Activated CD4-positive, CD25-positive, alpha-beta regulatory T cell treated with anti-CD3 and anti-CD28 coated beads, Interleukin-2, amount 50 U/mL, for 72 hours (primary cell): ENCODE data around the gene RCSD1.

Experiments
- DNase-seq: peaks from one replicate; pipeline ENCODE4 v3.0.0; 2021

Gene RCSD1

DNA sequence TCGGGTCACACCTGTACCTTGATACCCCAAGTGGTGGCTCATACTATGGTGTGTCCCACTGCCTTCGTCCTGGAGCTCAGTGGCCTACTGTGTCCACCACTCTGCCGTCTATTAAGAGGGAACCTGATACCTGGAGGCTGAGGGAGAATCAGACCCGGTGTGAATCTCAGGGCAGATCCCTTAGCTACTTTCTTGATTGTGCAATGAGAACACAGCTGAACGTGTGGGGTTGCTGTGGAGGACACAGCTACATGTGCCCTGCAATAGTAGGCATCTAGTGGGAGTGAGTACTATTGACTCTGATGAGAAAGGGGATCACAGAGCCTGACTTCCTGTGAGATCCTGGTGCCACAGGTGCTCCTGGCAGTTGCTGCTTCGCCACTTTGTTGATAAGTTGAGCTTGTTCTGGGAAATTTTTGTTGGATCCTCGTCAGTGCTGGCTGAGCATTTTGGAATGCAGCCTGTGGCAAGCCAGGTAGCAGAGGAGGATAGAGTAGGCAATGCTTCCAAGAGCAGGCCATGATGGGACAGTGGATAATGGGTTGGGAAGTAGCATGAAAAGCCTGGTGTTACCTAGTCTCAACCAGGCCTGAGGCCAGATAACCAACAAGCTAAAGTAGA, 63.5 kb downstream of the RCSD1 start:
- DNase-seq, result no peak

DNA sequence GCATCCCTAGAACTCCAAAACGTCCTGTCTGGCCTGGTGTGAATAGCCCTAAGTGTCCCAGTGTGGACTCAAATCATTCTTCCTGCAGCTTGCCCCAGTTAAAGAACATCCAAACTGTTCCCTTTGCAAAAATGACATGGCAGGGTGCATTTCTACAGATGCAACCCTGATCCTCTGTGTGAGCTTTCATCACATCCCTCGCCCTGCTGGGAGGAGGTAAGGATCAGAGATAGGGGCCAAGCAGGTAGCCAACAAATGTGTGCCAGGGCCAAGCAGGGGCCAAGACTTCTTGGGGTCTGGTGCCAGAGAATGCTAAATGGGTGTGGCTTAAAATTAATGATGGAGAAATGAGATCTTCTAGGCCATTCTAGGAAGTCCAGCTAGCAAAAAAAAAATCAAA, 64.7 kb downstream of the RCSD1 start:
- DNase-seq, result no peak

GRCh38 chr1:167695147-167695546, 65.1 kb downstream of the RCSD1 start:
- DNase-seq, result no peak

GRCh38 chr1:167695756-167696561, 65.9 kb downstream of the RCSD1 start:
- DNase-seq, result no peak

GRCh38 chr1:167697667-167698141, 67.7 kb downstream of the RCSD1 start:
- no peak for DNase-seq

DNA sequence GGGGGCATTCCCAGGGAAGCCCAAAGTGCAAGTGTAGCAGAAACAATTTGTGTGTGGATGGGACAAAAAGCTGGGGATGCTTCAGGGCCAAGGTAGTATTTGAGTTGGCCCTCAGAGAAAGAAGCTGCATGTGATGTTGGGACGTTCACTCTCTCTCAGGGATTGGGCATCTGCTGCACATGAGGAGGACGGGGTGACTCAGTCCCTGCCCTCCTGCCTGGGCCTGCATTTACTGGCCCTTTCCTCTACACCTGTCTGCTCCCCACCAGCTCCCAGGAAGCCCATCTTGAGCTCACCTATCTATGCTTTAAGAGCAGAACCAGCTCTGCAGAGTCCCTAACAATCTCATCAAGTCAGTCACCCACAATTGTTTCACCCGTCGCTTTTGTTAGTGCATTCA, 68.3 kb downstream of the RCSD1 start:
- no peak for DNase-seq

DNA sequence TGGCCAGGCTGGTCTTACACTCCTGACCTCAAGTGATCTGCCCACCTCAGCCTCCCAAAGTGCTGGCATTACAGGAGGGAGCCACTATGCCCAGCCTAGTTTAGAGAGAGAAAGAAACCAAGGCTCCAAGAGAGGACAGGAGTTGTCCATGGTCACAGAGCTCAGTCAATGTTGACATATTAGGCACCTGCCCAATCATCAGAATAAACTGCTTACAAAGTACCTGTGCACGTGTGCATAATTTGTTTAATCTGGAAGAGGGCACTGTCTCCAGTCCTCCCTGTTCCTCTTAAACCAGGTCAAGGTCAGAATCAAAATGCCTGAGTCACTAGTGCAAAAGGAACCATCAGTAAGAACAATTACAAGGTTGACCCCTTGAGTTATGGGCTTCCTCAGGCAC, 71.5 kb downstream of the RCSD1 start:
- DNase-seq, result no peak

DNA sequence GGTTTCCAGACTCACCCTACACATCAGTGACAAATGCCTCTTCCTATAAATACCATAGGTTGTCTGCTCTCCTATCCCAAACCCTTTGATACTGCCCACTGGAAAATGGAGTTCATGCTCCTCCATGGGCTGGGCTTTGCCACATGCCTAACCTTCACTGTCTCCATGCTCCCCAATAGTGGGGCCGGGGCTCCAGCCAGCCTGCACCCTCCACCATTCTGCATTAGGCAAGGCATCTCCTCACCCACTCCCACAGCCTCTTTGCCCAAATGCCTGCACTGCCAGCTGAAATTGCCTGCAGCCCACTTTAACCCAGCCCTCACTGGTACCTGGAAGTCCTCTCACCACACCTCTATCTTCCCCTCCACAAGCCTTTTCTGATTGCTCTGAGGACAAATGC, 73.5 kb downstream of the RCSD1 start:
- no peak for DNase-seq

DNA sequence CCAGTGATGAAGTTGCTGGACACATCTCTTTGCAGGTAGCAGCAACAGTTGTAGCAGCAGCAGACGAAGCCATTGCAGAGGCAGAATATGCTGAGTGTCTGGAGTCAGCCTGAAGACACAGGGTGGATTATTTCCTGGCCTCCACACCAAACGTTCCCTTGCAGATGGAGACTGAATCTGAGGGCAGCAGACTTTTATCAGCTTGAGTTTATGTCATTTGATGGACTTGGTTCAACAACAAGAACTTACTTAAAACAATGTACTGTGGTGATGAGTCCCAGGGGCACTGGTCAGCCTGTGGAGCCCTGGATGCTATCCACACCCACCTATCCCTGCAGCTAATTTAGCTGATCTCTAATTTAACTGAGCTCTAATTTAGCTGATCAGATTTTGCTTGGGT, 74.7 kb downstream of the RCSD1 start:
- no peak for DNase-seq

GRCh38 chr1:167705250-167705649, 75.2 kb downstream of the RCSD1 start:
- no peak for DNase-seq

DNA sequence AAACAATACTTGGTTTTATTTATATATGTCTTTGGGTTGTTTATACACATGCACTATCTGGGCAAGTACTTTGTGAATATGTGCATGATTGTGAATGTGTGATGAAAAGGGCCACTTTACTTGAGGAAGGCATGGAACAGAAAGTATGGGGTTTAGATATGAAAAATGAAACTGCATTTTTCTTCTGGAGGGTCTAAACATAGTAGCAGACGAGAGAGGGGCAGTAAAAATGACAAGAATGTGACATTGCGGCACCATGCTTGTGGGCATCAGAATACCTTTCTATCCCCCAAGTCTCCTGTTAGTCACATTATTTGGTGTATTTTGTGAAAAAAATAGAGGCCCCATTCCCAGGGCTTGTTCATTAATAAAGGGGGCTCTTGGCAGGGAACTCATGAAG, 76.3 kb downstream of the RCSD1 start:
- no peak for DNase-seq

GRCh38 chr1:167706931-167707877, 77.2 kb downstream of the RCSD1 start:
- DNase-seq, result no peak

DNA sequence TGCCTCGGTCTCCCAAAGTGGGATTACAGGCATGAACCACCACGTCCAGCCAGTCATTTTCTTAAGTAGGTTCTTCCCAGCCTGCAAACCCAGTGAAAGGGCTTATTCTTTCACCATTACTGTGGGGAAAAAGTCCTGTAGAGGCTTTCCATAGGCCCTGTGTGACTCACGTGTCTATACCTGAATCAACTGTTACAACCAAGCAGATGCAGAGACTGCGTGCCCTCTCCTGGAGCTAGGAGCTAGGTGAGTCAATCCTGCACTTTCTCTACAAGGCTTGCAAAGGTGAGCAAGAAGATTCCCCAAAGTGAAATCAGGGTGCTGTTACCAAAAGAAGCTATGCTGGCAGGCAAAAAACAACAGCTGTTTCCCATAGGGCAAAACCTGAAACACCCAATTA, 77.9 kb downstream of the RCSD1 start:
- no peak for DNase-seq

DNA sequence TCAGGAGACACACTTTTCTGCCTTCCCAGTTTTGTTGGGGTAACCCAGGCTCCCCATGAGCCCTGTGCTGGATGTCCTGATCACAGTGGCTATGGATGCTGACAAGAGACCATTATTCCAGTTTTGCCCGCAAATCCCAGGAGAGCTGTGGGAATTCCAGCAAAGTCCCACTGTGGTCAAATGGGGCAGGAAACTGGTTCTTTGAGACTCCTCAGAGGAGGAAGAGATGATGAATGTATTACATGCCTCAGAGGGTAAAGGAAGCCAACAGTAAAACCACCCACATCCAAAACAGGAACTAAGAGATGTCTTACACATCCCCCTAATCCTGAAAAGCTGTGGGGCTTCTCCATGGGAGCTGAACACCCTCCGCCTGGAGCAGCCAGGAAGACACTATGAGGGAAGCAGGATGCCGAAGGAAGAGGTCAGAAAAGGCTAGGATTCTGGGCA, 78.9 kb downstream of the RCSD1 start:
- DNase-seq, result no peak

DNA sequence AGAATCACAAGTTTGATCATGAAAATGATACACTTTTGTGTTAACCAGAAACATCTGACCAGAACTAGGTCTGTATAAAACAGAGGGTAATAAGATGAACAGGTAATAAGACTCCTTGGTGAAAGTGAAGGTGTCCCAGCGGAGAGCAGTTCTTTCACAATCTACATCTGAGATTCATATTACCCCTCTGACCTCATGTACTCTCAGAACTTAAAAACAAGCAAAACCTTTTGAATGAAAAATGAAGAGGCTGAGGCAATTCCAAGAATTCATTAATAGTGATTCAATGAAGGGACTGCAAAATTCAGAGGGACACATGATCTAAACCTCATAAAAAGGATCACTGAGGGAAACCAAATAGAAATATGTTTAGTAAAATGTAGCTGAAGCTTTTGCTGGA, 80.8 kb downstream of the RCSD1 start:
- no peak for DNase-seq

- no peak for DNase-seq
Measured at GRCh38 chr1:167711797-167712196, 81.8 kb downstream of the RCSD1 start.

- peak; percentile 51 for DNase-seq
Measured at GRCh38 chr1:167713330-167714081, 83.5 kb downstream of the RCSD1 start.

GRCh38 chr1:167714098-167714438, 84.0 kb downstream of the RCSD1 start:
- no peak for DNase-seq

- peak; percentile 95 for DNase-seq
Measured at GRCh38 chr1:167714439-167715156, 84.6 kb downstream of the RCSD1 start.

- peak; percentile 86 for DNase-seq
Measured at GRCh38 chr1:167715157-167715999, 85.3 kb downstream of the RCSD1 start.

DNA sequence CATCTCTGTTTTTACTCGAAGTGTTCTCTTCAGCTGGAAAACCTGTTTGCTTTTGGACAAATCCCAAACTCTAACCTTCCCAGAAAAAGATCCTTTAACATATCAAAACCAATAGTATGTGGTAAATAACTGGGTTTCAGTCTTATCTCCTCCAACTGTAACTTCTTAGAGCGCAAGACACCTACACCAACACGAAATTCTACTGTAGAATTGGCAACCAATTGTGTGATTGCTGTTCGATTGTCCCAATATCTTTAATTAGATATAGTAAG, 85.9 kb downstream of the RCSD1 start:
- no peak for DNase-seq
